ENCODE measurements around the gene C10orf67.

GRCh38 chr10:23386052-23386451 is 41.5 kb upstream of the C10orf67 start:
- TF ChIP-seq CTCF (IDR thresholded peaks at IDR 0.05) (no peak), EZH2 (IDR thresholded peaks at IDR 0.05; ENCODE audit: borderline replicate concordance, insufficient read depth, low read depth, low read length, poor library complexity, severe bottlenecking) (no peak)
